Fibroblast of lung (primary cell): Measurements from ENCODE around the gene TMEM143.

Experiments used
- CTCF ChIP-seq, 2 donors: IDR thresholded peaks in 1 of 2; conservative IDR thresholded peaks in 1 of 2; 1 replicate in 1 of 2; 2 replicates in 1 of 2; pipeline ENCODE4 v1.5.1; 2011 to 2012; ENCODE audit warnings: low read length in 2 of 2, control low read depth in 1 of 2, inconsistent platforms in 1 of 2, low read depth in 1 of 2, mild to moderate bottlenecking in 1 of 2
- EZH2 ChIP-seq: IDR thresholded peaks from 2 replicates; pipeline ENCODE4 v1.5.1; 2012; ENCODE audit warnings: low read length, control low read depth, mild to moderate bottlenecking; ENCODE audit errors: missing control alignments

GRCh38 chr19:48364598-48365348 is 1.0 kb upstream of the TMEM143 start:
- TF ChIP-seq CTCF (conservative IDR thresholded peaks at IDR 0.05 in 1 of 2, IDR thresholded peaks at IDR 0.05 in 1 of 2; ENCODE audit: low read depth in 1 of 2, low read length in 2 of 2) (no peak), EZH2 (no peak)
